NB4 (cell line): ENCODE results near the gene CD47.

ENCODE experiments used
- CTCF ChIP-seq: IDR thresholded peaks from one replicate; pipeline ENCODE4 v1.5.1; 2012; ENCODE audit warnings: low read depth, low read length
- MAX ChIP-seq: IDR thresholded peaks from 2 replicates; pipeline ENCODE4 v1.6.1; 2011; ENCODE audit warnings: low read depth, low read length
- POLR2A ChIP-seq: IDR thresholded peaks from 2 replicates; pipeline ENCODE4 v1.6.1; 2011; ENCODE audit warnings: mild to moderate bottlenecking; ENCODE audit not compliant: insufficient read length; ENCODE audit errors: extremely low read depth

GRCh38 chr3:108011616-108012015 is 79.2 kb downstream of the CD47 start:
- TF ChIP-seq CTCF (no peak), POLR2A (no peak), MAX (no peak)
